Gastrocnemius medialis (tissue), 4 donors: ENCODE results near the gene PPARGC1A. TPM values are rescaled to one million over a fixed set of nuclear protein-coding genes. Genes with fewer than 3 reads are reported as not detected.

Experiments
- ATAC-seq, 2 donors: fragments of 150-250 bp; one replicate each; pipeline ENCODE4 v1.9.1; 2016
- DNase-seq, 2 donors: peaks; one replicate each; pipeline ENCODE4 v3.0.0-alpha.2; 2019
- H3K27ac ChIP-seq, 4 donors: fragments of 200-600 bp; sonication (generic); 1 replicate in 1 of 4; 2 replicates in 3 of 4; pipeline ENCODE4 v1.5.1; 2016 to 2018; ENCODE audit warnings: mild to moderate bottlenecking in 2 of 4, moderate library complexity in 1 of 4
- H3K27me3 ChIP-seq, 3 donors: fragments of 200-600 bp; sonication (generic) in 2 of 3; 1 replicate in 1 of 3; 2 replicates in 2 of 3; pipeline versions ENCODE4 v1.5.1 to v1.6.0; 2016 to 2019; ENCODE audit warnings: mild to moderate bottlenecking in 1 of 3, moderate library complexity in 1 of 3
- H3K36me3 ChIP-seq, 2 donors: fragments of 200-600 bp; sonication (generic) in 1 of 2; one replicate each; pipeline ENCODE4 v1.5.1; 2017 to 2018
- H3K4me1 ChIP-seq, 2 donors: fragments of 200-600 bp; sonication (generic) in 1 of 2; one replicate each; pipeline ENCODE4 v1.5.1; 2016 to 2017; ENCODE audit warnings: mild to moderate bottlenecking in 2 of 2
- H3K4me3 ChIP-seq, 4 donors: fragments of 200-600 bp; sonication (generic) in 3 of 4; 1 replicate in 1 of 4; 2 replicates in 3 of 4; pipeline ENCODE4 v1.5.1; 2016 to 2019; ENCODE audit warnings: mild to moderate bottlenecking in 2 of 4
- H3K9me3 ChIP-seq, 3 donors: fragments of 200-600 bp; sonication (generic) in 2 of 3; 1 replicate in 1 of 3; 2 replicates in 2 of 3; pipeline ENCODE4 v1.5.1; 2016 to 2019
- CTCF ChIP-seq, 5 experiments: fragments of 450-650 bp in 3 of 5; fragments of 200-600 bp in 2 of 5; sonication (generic) in 2 of 5; IDR thresholded peaks in 4 of 5; conservative IDR thresholded peaks in 1 of 5; 1 replicate in 4 of 5; 2 replicates in 1 of 5; pipeline ENCODE4 v1.5.1; 2016 to 2019; ENCODE audit warnings: antibody characterized with exemption in 5 of 5, mild to moderate bottlenecking in 3 of 5, moderate library complexity in 3 of 5
- POLR2A ChIP-seq, 2 donors: fragments of 450-650 bp; IDR thresholded peaks; one replicate each; pipeline ENCODE4 v1.6.1; 2017; ENCODE audit warnings: antibody characterized with exemption in 2 of 2, mild to moderate bottlenecking in 2 of 2, moderate library complexity in 2 of 2
- in situ Hi-C, 4 donors: fragments of 200-750 bp; cut with MboI; loops; one replicate each; pipeline versions ENCODE4 v1.15.0 to v1.8.0; 2017; ENCODE audit warnings: low sequenced_read_pairs in 4 of 4
- intact Hi-C: fragments of 100-400 bp; cut with DNase I; formaldehyde crosslinking; loops from one replicate; pipeline ENCODE4 v1.15.1; 2023; ENCODE audit warnings: low total_unique reads
- total RNA-seq, 4 donors: library from RNA; depleted of rRNA; stranded (reverse); fragments of >200 nt; gene quantifications; one replicate each; pipeline versions ENCODE4 v1.1.0 to v1.2.3, GENCODE V29; 2016

The PPARGC1A gene
- total RNA-seq, 4 donors from 2014 or later: 30.6 to 68.9 (median 52.3) TPM

- Histone ChIP-seq H3K4me1 (peaks cover 57 to 68% of the 10 kb centered on the region in 2 donors), H3K4me3 (peak overlapping the region in 1 of 4 donors; percentile 4), H3K27me3 (no peaks in the 10 kb centered on the region), H3K36me3 (no peaks in the 10 kb centered on the region), H3K9me3 (no peaks in the 10 kb centered on the region), H3K27ac (peak overlapping the region; percentile 84 to 99 (median 90))
- in situ Hi-C loops: no loop called here
- no peak for ATAC-seq
- TF ChIP-seq POLR2A (IDR thresholded peaks at IDR 0.05) (no peak), CTCF (IDR thresholded peaks at IDR 0.05 in 4 of 5, conservative IDR thresholded peaks at IDR 0.05 in 1 of 5) (no peak)
- intact Hi-C loops: loop anchor here (10.0 kb wide), 2 partner anchors 360 to 510 kb away; no protein-coding TSS in a partner anchor
- DNase-seq: no peak
These were observed 5.1 kb downstream of the PPARGC1A start for GRCh38 chr4:23884741-23885140.

DNA sequence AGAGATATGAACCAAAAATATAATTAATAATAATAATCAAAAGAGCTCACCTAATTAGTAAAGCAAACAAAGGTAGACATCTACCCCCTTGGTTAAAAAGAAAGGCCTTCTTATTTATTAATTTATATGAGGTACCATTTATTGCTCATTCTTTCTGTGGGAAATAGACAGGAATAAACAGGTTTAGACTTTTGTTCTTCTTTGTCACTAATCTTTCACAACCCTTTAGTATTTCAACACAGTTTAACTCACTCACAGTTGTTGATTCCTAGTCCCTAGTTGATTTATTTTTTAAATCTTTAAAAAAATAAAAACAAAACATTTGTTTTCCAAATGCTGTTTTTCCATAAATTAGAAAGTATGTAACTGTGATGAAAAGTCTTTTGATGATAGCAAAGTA is 5.6 kb downstream of the PPARGC1A start:
- H3K27ac ChIP-seq: peak overlapping the region; percentile 84 to 99 (median 90)
- peak overlapping the region in 1 of 4 donors; percentile 3 for H3K4me3 ChIP-seq
- in situ Hi-C loops (no loop called here), intact Hi-C loops (loop anchor here (10.0 kb wide), 2 partner anchors 361 to 509 kb away; no protein-coding TSS in a partner anchor)
- TF ChIP-seq CTCF (IDR thresholded peaks at IDR 0.05 in 4 of 5, conservative IDR thresholded peaks at IDR 0.05 in 1 of 5) (no peak), POLR2A (IDR thresholded peaks at IDR 0.05) (no peak)
- H3K36me3 ChIP-seq: no peaks in the 10 kb centered on the region
- H3K9me3 ChIP-seq: no peaks in the 10 kb centered on the region
- H3K4me1 ChIP-seq: peaks cover 57 to 73% of the 10 kb centered on the region in 2 donors
- no peak for ATAC-seq
- no peak for DNase-seq
- no peaks in the 10 kb centered on the region for H3K27me3 ChIP-seq

DNA sequence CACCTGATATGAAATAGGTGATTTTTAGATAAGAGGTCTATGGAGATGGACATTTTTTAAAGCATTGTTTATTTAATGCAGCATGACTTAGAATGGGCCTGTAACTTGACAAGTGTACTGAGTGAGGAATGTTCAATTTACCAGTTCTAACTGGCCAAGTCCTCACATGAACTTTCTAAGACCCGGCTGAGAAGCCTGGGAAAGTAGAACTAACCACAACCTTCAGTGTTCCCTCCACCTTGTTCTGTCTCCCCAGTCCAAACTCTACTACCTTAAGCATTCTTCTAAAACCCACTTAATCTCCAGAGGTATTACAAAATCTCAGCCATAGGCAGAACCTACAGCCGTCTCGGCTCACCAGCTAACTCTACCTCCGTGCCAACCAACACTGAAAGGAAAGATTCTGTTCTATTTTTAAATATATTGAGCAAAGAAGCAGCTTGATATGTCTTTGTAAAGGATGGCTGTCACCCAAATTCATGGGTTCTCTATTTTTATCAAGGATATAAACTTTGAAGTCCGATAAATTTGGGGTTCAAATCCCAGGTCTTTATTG is 6.8 kb downstream of the PPARGC1A start:
- TF ChIP-seq POLR2A (IDR thresholded peaks at IDR 0.05) (peak; percentile 62 to 71), CTCF (IDR thresholded peaks at IDR 0.05 in 4 of 5, conservative IDR thresholded peaks at IDR 0.05 in 1 of 5) (no peak)
- no peaks in the 10 kb centered on the region for H3K36me3 ChIP-seq
- no peaks in the 10 kb centered on the region for H3K9me3 ChIP-seq
- intact Hi-C loops (loop anchor here (10.0 kb wide), 2 partner anchors 362 to 508 kb away; no protein-coding TSS in a partner anchor), in situ Hi-C loops (no loop called here)
- H3K4me1 ChIP-seq: peaks cover 57 to 85% of the 10 kb centered on the region in 2 donors
- peak overlapping the region; percentile 84 to 99 (median 90) for H3K27ac ChIP-seq
- peak in 1 of 2 donors; percentile 34 for ATAC-seq
- DNase-seq: peak in 1 of 2 donors; percentile 46
- H3K4me3 ChIP-seq: peak overlapping the region in 3 of 4 donors; percentile 11 to 18 (median 13)
- no peaks in the 10 kb centered on the region for H3K27me3 ChIP-seq

- in situ Hi-C loops: no loop called here
- H3K27ac ChIP-seq: peak overlapping the region; percentile 84 to 99 (median 90)
- H3K27me3 ChIP-seq: no peaks in the 10 kb centered on the region
- TF ChIP-seq POLR2A (IDR thresholded peaks at IDR 0.05) (peak in 1 of 2 donors; percentile 18), CTCF (IDR thresholded peaks at IDR 0.05 in 4 of 5, conservative IDR thresholded peaks at IDR 0.05 in 1 of 5) (peak in 4 of 5 experiments; percentile 26 to 48 (median 42))
- no peaks in the 10 kb centered on the region for H3K9me3 ChIP-seq
- peaks cover 56 to 87% of the 10 kb centered on the region in 2 donors for H3K4me1 ChIP-seq
- ATAC-seq (peak in 1 of 2 donors; percentile 31), DNase-seq (no peak)
- intact Hi-C loops: loop anchor here (2.0 to 10.0 kb wide), 3 partner anchors 49 to 507 kb away; no protein-coding TSS in a partner anchor
- H3K36me3 ChIP-seq: no peaks in the 10 kb centered on the region
- peak overlapping the region in 3 of 4 donors; percentile 4 to 11 (median 10) for H3K4me3 ChIP-seq
These were observed 8.0 kb downstream of the PPARGC1A start for GRCh38 chr4:23881674-23882337.
